Common myeloid progenitor, CD34-positive (primary cell): Measurements from ENCODE around the gene ULK3.

ENCODE experiments used
- CTCF ChIA-PET: fragments of 350-600 bp; sonication (Branson Sonifier 250); formaldehyde crosslinking; loops from one replicate; lab custom pipeline; 2021; ENCODE audit warnings: antibody characterized with exemption; lab: Charles Lee
- POLR2A ChIA-PET: fragments of 350-600 bp; sonication (Branson Sonifier 250); formaldehyde crosslinking; loops from one replicate; lab custom pipeline; 2021; ENCODE audit warnings: antibody characterized with exemption; lab: Charles Lee
- DNase-seq, 3 donors: peaks; one replicate each; pipeline versions ENCODE4 v3.0.0 to v3.0.0-alpha.2; 2013
- H3K27ac ChIP-seq, 2 experiments: 1 replicate in 1 of 2; 2 replicates in 1 of 2; pipeline ENCODE4 v1.7.0; 2013; ENCODE audit warnings: inconsistent platforms in 2 of 2, low read length in 2 of 2, mild to moderate bottlenecking in 2 of 2, low read depth in 1 of 2, moderate library complexity in 1 of 2; ENCODE audit not compliant: severe bottlenecking in 2 of 2, insufficient read depth in 1 of 2, poor library complexity in 1 of 2
- H3K27me3 ChIP-seq, 5 experiments: replicated peaks in 2 of 5; 1 replicate in 3 of 5; 2 replicates in 2 of 5; pipeline versions ENCODE4 v1.6.1 to v1.7.0; 2013; ENCODE audit warnings: low read length in 4 of 5, mild to moderate bottlenecking in 2 of 5, moderate library complexity in 2 of 5, inconsistent platforms in 1 of 5; ENCODE audit not compliant: insufficient read depth in 5 of 5, control insufficient read depth in 4 of 5
- H3K36me3 ChIP-seq, 4 experiments: 1 replicate in 2 of 4; 2 replicates in 2 of 4; pipeline versions ENCODE4 v1.6.1 to v1.7.0; 2013; ENCODE audit warnings: low read length in 3 of 4, control low read depth in 1 of 4, mild to moderate bottlenecking in 1 of 4; ENCODE audit not compliant: control insufficient read depth in 4 of 4, insufficient read depth in 4 of 4
- H3K4me1 ChIP-seq, 4 experiments: 1 replicate in 3 of 4; 2 replicates in 1 of 4; pipeline versions ENCODE4 v1.6.1 to v1.7.1; 2013; ENCODE audit warnings: low read length in 3 of 4, mild to moderate bottlenecking in 3 of 4, control low read depth in 1 of 4, inconsistent platforms in 1 of 4, moderate library complexity in 1 of 4; ENCODE audit not compliant: control insufficient read depth in 4 of 4, insufficient read depth in 4 of 4; ENCODE audit errors: control extremely low read depth in 1 of 4
- H3K4me3 ChIP-seq, 7 experiments: 1 replicate in 4 of 7; 2 replicates in 3 of 7; pipeline versions ENCODE4 v1.5.1 to v1.7.0; 2013; ENCODE audit warnings: mild to moderate bottlenecking in 7 of 7, low read length in 6 of 7, moderate library complexity in 6 of 7, inconsistent platforms in 2 of 7, low read depth in 2 of 7, control low read depth in 1 of 7; ENCODE audit not compliant: insufficient read depth in 4 of 7, control insufficient read depth in 1 of 7; ENCODE audit errors: extremely low read depth in 1 of 7
- H3K9me3 ChIP-seq, 5 experiments: 1 replicate in 4 of 5; 2 replicates in 1 of 5; pipeline versions ENCODE4 v1.6.1 to v1.7.1; 2013; ENCODE audit warnings: low read length in 4 of 5, mild to moderate bottlenecking in 2 of 5, inconsistent platforms in 1 of 5, low read depth in 1 of 5, moderate library complexity in 1 of 5; ENCODE audit not compliant: control insufficient read depth in 4 of 5, insufficient read depth in 2 of 5; ENCODE audit errors: control extremely low read depth in 1 of 5
- WGBS: methylation state at CpG from one replicate; pipeline ENCODE4 v1.1.5; 2013; ENCODE audit not compliant: insufficient coverage; 5-methylcytosine and 5-hydroxymethylcytosine counted together

Gene ULK3

GRCh38 chr15:74844319-74845207 lies 1.6 kb upstream of the ULK3 start:
- Histone ChIP-seq H3K4me3 (peak overlapping the region in 1 of 7 experiments; percentile 77), H3K36me3 (peaks cover 0 to 65% (median 37%) of the 10 kb centered on the region in 4 experiments), H3K9me3 (no peaks in the 10 kb centered on the region), H3K27ac (peak overlapping the region; percentile 46 to 80), H3K4me1 (peaks cover 0 to 47% (median 40%) of the 10 kb centered on the region in 4 experiments), H3K27me3 (no peaks in the 10 kb centered on the region)
- WGBS, result 75% methylated on average over 4 of the region's 12 CpGs
- CTCF ChIA-PET, result interaction anchor here (0.8 to 10.8 kb wide), 14 partner anchors 9 to 57 kb away, joined by 3 to 130 read pairs (median 4); partner anchors contain the start of genes FAM219B and MPI
- POLR2A ChIA-PET, result interaction anchor here (0.6 to 3.5 kb wide), 2 partner anchors 18 to 26 kb away, joined by 3 to 24 read pairs; no protein-coding TSS in a partner anchor
- DNase-seq, result no peak

GRCh38 chr15:74843891-74844299 lies 939 bp upstream of the ULK3 start:
- DNase-seq, result peak in 2 of 3 donors; percentile 52 to 68
- peaks cover 0 to 47% (median 40%) of the 10 kb centered on the region in 4 experiments for H3K4me1 ChIP-seq
- H3K27ac ChIP-seq, result peak overlapping the region; percentile 46 to 80
- H3K4me3 ChIP-seq, result peak overlapping the region in 5 of 7 experiments; percentile 23 to 95 (median 81)
- WGBS, result 43% methylated on average over 3 of the region's 12 CpGs
- H3K36me3 ChIP-seq, result peaks cover 0 to 70% (median 40%) of the 10 kb centered on the region in 4 experiments
- ChIA-PET POLR2A (interaction anchor here (1.0 to 3.5 kb wide), 3 partner anchors 24 to 62 kb away, joined by 3 to 24 read pairs (median 8); partner anchors contain the start of gene FAM219B), CTCF (interaction anchor here (0.7 to 10.8 kb wide), 12 partner anchors 8 to 72 kb away, joined by 3 to 130 read pairs (median 4); partner anchors contain the start of genes FAM219B and MPI)
- H3K9me3 ChIP-seq, result no peaks in the 10 kb centered on the region
- no peaks in the 10 kb centered on the region for H3K27me3 ChIP-seq

GRCh38 chr15:74843445-74843828 lies 481 bp upstream of the ULK3 start:
- no peaks in the 10 kb centered on the region for H3K27me3 ChIP-seq
- H3K27ac ChIP-seq, result peak overlapping the region; percentile 46 to 80
- H3K9me3 ChIP-seq, result no peaks in the 10 kb centered on the region
- H3K4me3 ChIP-seq, result peak overlapping the region in 6 of 7 experiments; percentile 3 to 95 (median 79)
- WGBS, result 1% methylated on average over 12 of the region's 18 CpGs
- DNase-seq, result no peak
- H3K4me1 ChIP-seq, result peaks cover 0 to 47% (median 40%) of the 10 kb centered on the region in 4 experiments
- ChIA-PET POLR2A (interaction anchor here (1.0 to 3.5 kb wide), 3 partner anchors 24 to 63 kb away, joined by 3 to 24 read pairs (median 8); partner anchors contain the start of gene FAM219B), CTCF (interaction anchor here (0.7 to 10.8 kb wide), 11 partner anchors 8 to 71 kb away, joined by 3 to 130 read pairs (median 5); partner anchors contain the start of genes CPLX3 and FAM219B)
- peaks cover 0 to 69% (median 40%) of the 10 kb centered on the region in 4 experiments for H3K36me3 ChIP-seq

- 95% methylated on average over 12 of the region's 14 CpGs for WGBS
- peaks cover 0 to 70% (median 36%) of the 10 kb centered on the region in 4 experiments for H3K36me3 ChIP-seq
- H3K27ac ChIP-seq, result peak overlapping the region; percentile 25 to 79
- CTCF ChIA-PET, result interaction anchor here (0.8 to 10.8 kb wide), 13 partner anchors 9 to 93 kb away, joined by 3 to 130 read pairs (median 5); partner anchors contain the start of genes CPLX3 and FAM219B
- peak overlapping the region in 5 of 7 experiments; percentile 81 to 95 (median 86) for H3K4me3 ChIP-seq
- no peaks in the 10 kb centered on the region for H3K9me3 ChIP-seq
- no peak for DNase-seq
- H3K4me1 ChIP-seq, result peaks cover 0 to 47% (median 40%) of the 10 kb centered on the region in 4 experiments
- POLR2A ChIA-PET, result interaction anchor here (1.8 to 3.5 kb wide), 2 partner anchors 29 to 64 kb away, joined by 8 to 24 read pairs; partner anchors contain the start of gene FAM219B
- no peaks in the 10 kb centered on the region for H3K27me3 ChIP-seq
These were observed 1.0 kb downstream of the ULK3 start for GRCh38 chr15:74841891-74842373.

- WGBS, result 81% methylated on average over 9 of the region's 9 CpGs
- no peaks in the 10 kb centered on the region for H3K27me3 ChIP-seq
- peaks cover 0 to 75% (median 40%) of the 10 kb centered on the region in 4 experiments for H3K36me3 ChIP-seq
- ChIA-PET CTCF (interaction anchor here (0.7 to 10.8 kb wide), 9 partner anchors 8 to 72 kb away, joined by 3 to 130 read pairs (median 5); partner anchors contain the start of genes CPLX3 and FAM219B), POLR2A (no interaction called here)
- H3K27ac ChIP-seq, result no peak overlapping the region
- DNase-seq, result no peak
- no peaks in the 10 kb centered on the region for H3K9me3 ChIP-seq
- H3K4me1 ChIP-seq, result peaks cover 0 to 46% (median 40%) of the 10 kb centered on the region in 4 experiments
- peak overlapping the region in 1 of 7 experiments; percentile 95 for H3K4me3 ChIP-seq
These were observed 1.8 kb downstream of the ULK3 start for GRCh38 chr15:74840851-74841775.
